Fibroblast of lung (primary cell): ENCODE data around the gene ZNF576. TPM values are rescaled to one million over a fixed set of nuclear protein-coding genes. Genes with fewer than 3 reads are reported as not detected.
"Not testable (repeated sequence)": the region's sequence is repeated elsewhere in the genome, so short reads cannot be mapped to it uniquely, and the experiment has no call there.

Experiments
- DNase-seq, 2 donors: peaks; one replicate each; pipeline versions ENCODE4 v3.0.0 to v3.0.0-alpha.2; 2010; ENCODE audit warnings: low read depth in 2 of 2
- H2AFZ ChIP-seq: 2 replicates; pipeline ENCODE4 v1.5.1; 2012; ENCODE audit warnings: low read length, control low read depth, inconsistent platforms
- H3K27ac ChIP-seq: 2 replicates; pipeline ENCODE4 v1.5.1; 2011; ENCODE audit warnings: low read length, control low read depth; ENCODE audit not compliant: insufficient read depth
- H3K27me3 ChIP-seq: 2 replicates; pipeline ENCODE4 v1.5.1; 2011; ENCODE audit warnings: mild to moderate bottlenecking, low read length; ENCODE audit not compliant: control insufficient read depth, insufficient read depth
- H3K36me3 ChIP-seq: 2 replicates; pipeline ENCODE4 v1.5.1; 2011; ENCODE audit warnings: low read length; ENCODE audit not compliant: control insufficient read depth, insufficient read depth
- H3K4me1 ChIP-seq: 2 replicates; pipeline ENCODE4 v1.5.1; 2011; ENCODE audit warnings: low read length; ENCODE audit not compliant: control insufficient read depth, insufficient read depth; ENCODE audit errors: extremely low read depth
- H3K4me2 ChIP-seq: 2 replicates; pipeline ENCODE4 v1.5.1; 2011; ENCODE audit warnings: low read length, control low read depth; ENCODE audit not compliant: insufficient read depth; ENCODE audit errors: extremely low read depth
- H3K4me3 ChIP-seq, 4 experiments: fragments of 200-600 bp in 1 of 4; sonication (generic) in 1 of 4; replicated peaks in 1 of 4; 2 replicates each; pipeline ENCODE4 v1.5.1; 2011 to 2016; ENCODE audit warnings: low read length in 4 of 4, low read depth in 3 of 4, mild to moderate bottlenecking in 3 of 4, control low read depth in 2 of 4, inconsistent platforms in 1 of 4, mixed read lengths in 1 of 4; ENCODE audit not compliant: insufficient read depth in 1 of 4; ENCODE audit errors: control extremely low read depth in 1 of 4
- H3K79me2 ChIP-seq: 2 replicates; pipeline ENCODE4 v1.5.1; 2012; ENCODE audit warnings: mild to moderate bottlenecking, low read length, inconsistent platforms; ENCODE audit not compliant: control insufficient read depth, insufficient read depth
- H3K9ac ChIP-seq: 2 replicates; pipeline ENCODE4 v1.5.1; 2011; ENCODE audit warnings: mild to moderate bottlenecking, low read length, control low read depth; ENCODE audit not compliant: insufficient read depth
- H3K9me3 ChIP-seq: 2 replicates; pipeline ENCODE4 v1.5.1; 2012; ENCODE audit warnings: low read depth, low read length; ENCODE audit not compliant: control insufficient read depth, insufficient read depth
- H4K20me1 ChIP-seq: 2 replicates; pipeline ENCODE4 v1.5.1; 2011; ENCODE audit warnings: low read length; ENCODE audit not compliant: control insufficient read depth, insufficient read depth; ENCODE audit errors: extremely low read depth
- CTCF ChIP-seq, 2 donors: IDR thresholded peaks in 1 of 2; conservative IDR thresholded peaks in 1 of 2; 1 replicate in 1 of 2; 2 replicates in 1 of 2; pipeline ENCODE4 v1.5.1; 2011 to 2012; ENCODE audit warnings: low read length in 2 of 2, control low read depth in 1 of 2, inconsistent platforms in 1 of 2, low read depth in 1 of 2, mild to moderate bottlenecking in 1 of 2
- EZH2 ChIP-seq: IDR thresholded peaks from 2 replicates; pipeline ENCODE4 v1.5.1; 2012; ENCODE audit warnings: low read length, control low read depth, mild to moderate bottlenecking; ENCODE audit errors: missing control alignments
- polyA plus RNA-seq, 2 donors: library from polyadenylated mRNA; depleted of rRNA in 1 of 2; stranded (reverse) in 1 of 2; unstranded in 1 of 2; fragments of >200 nt; gene quantifications; 2 replicates each; pipeline ENCODE4 v1.2.1, GENCODE V29; 2011 to 2012; ENCODE audit warnings: missing spikeins in 1 of 2
- total RNA-seq: library from RNA; depleted of rRNA; stranded (reverse); fragments of >200 nt; gene quantifications from 2 replicates; pipeline ENCODE4 v1.2.1, GENCODE V29; 2014

Gene ZNF576
- total and polyA plus RNA-seq, 2 donors (not counting 1 experiment from before 2014, with no cell fraction given), result 7.0 to 9.7 TPM

GRCh38 chr19:43582495-43582894 is 13.9 kb upstream of the ZNF576 start:
- Histone ChIP-seq H3K9ac (no peak overlapping the region), H3K79me2 (no peaks in the 10 kb centered on the region), H3K27ac (no peak overlapping the region), H4K20me1 (no peaks in the 10 kb centered on the region), H3K27me3 (no peaks in the 10 kb centered on the region), H3K9me3 (no peaks in the 10 kb centered on the region), H3K4me2 (no peak overlapping the region), H3K36me3 (no peaks in the 10 kb centered on the region), H3K4me3 (no peak overlapping the region), H3K4me1 (no peaks in the 10 kb centered on the region), H2AFZ (no peak overlapping the region)
- DNase-seq, result no peak
- TF ChIP-seq CTCF (conservative IDR thresholded peaks at IDR 0.05 in 1 of 2, IDR thresholded peaks at IDR 0.05 in 1 of 2; ENCODE audit: low read depth in 1 of 2, low read length in 2 of 2) (no peak), EZH2 (no peak)

- Histone ChIP-seq H3K79me2 (no peaks in the 10 kb centered on the region), H3K27me3 (no peaks in the 10 kb centered on the region), H2AFZ (no peak overlapping the region), H3K27ac (no peak overlapping the region), H3K36me3 (no peaks in the 10 kb centered on the region), H3K4me3 (no peak overlapping the region), H3K9me3 (no peaks in the 10 kb centered on the region), H3K4me2 (no peak overlapping the region), H3K4me1 (no peaks in the 10 kb centered on the region), H4K20me1 (no peaks in the 10 kb centered on the region), H3K9ac (no peak overlapping the region)
- no peak for DNase-seq
- TF ChIP-seq CTCF (conservative IDR thresholded peaks at IDR 0.05 in 1 of 2, IDR thresholded peaks at IDR 0.05 in 1 of 2; ENCODE audit: low read depth in 1 of 2, low read length in 2 of 2) (no peak), EZH2 (no peak)
These were observed 11.9 kb upstream of the ZNF576 start for GRCh38 chr19:43584484-43584883.

DNA sequence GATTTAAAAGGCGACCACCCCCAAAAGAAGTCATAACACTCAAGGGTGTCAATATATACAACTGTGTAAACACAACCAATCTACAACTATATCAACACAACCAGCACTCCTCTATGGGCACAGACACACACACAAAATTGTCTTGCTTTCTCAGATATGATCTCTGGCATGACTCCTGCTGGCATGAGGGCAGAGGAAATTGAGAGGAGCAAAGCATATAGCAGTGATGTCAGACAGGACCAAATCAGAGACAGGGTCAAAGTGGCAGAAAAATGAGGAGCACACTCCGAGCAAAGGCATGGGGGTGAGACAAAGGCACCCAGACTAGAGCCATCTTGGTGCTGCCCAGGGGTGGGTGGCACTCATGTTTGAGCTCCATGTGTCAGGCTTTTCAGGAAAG is 10.0 kb upstream of the ZNF576 start:
- Histone ChIP-seq H3K27ac (no peak overlapping the region), H3K9ac (no peak overlapping the region), H2AFZ (no peak overlapping the region), H3K36me3 (peaks cover 1% of the 10 kb centered on the region), H3K4me2 (no peak overlapping the region), H3K4me3 (no peak overlapping the region), H3K9me3 (no peaks in the 10 kb centered on the region), H3K27me3 (no peaks in the 10 kb centered on the region), H4K20me1 (no peaks in the 10 kb centered on the region), H3K4me1 (no peaks in the 10 kb centered on the region), H3K79me2 (no peaks in the 10 kb centered on the region)
- TF ChIP-seq EZH2 (no peak), CTCF (conservative IDR thresholded peaks at IDR 0.05 in 1 of 2, IDR thresholded peaks at IDR 0.05 in 1 of 2; ENCODE audit: low read depth in 1 of 2, low read length in 2 of 2) (no peak)
- no peak for DNase-seq

DNA sequence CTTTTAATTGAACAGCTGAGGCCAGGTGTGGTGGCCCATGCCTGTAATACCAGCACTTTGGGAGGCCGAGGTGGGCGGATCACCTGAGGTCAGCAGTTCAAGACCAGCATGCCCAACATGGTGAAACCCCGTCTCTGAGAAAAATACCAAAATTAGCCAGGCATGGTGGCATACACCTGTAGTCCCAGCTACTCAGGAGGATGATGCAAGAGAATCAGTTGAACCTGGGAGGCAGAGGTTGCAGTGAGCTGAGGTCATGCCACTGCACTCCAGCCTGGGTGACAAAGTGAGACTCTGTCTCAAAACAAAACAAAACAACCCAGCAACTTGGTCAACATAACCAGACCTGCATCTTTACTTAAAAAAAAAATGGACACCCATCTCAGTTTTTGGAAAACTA is 9.4 kb upstream of the ZNF576 start:
- not testable (repeated sequence) for H3K9me3 ChIP-seq, H2AFZ ChIP-seq, DNase-seq, H3K27me3 ChIP-seq, H3K79me2 ChIP-seq, H3K36me3 ChIP-seq, H3K4me1 ChIP-seq, H3K9ac ChIP-seq, H3K4me3 ChIP-seq, H3K4me2 ChIP-seq, H3K27ac ChIP-seq, H4K20me1 ChIP-seq
